ENCODE data around the gene TMC5.

TMC5 gene

DNA sequence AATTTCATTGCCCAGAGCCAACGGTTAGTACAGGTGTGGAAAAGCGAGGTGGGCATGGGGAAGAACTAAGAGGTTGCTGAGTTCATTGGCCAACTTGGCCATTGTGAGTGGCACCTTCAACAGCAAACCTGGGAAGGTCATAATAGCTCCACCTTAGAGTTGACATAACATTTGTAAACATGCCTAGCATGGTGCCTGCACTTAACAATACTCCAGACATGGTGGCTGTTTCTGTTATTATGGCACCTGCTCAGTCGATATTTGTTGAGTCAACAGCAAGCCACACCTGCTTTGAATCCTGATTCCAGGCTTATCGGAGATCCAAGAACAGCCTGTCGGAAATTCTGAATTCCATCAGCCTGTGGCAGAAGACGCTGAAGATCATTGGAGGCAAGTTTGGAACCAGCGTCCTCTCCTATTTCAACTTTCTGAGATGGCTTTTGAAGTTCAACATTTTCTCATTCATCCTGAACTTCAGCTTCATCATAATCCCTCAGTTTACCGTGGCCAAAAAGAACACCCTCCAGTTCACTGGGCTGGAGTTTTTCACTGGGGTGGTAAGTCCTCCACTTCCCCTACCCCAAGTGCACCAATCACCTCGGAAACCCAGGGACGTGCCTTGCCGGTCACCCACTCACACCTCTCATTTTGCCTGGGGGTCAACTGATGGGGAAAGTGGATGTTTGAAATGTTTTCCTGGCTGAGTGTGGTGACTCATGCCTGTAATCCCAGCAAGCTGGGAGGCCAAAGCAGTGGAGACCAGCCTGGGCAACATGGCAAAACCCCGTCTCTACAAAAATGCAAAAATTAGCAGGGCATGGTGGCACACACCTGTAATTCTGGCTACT lies 46.0 kb downstream of the TMC5 start:
- DNase-seq = no peak

DNA sequence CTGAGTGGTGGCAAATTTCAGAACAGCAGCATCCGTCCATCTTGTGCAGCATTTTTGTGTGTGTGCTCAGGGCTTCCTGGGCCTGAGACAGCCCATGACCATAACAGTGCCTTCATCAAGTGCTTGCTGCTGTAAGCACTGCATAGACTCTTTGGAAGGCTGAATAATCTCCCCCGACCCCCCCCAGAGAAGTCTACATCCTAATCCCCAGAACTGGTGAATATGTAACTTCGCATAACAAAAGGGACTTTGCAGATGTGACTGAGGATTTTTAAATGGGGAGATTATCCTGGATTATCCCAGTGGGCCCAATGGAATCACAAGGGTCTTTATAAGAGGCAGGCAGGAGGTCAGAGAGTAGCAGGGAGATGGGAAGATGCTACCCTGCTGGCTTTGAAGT lies 50.6 kb downstream of the TMC5 start:
- no peak for DNase-seq

DNA sequence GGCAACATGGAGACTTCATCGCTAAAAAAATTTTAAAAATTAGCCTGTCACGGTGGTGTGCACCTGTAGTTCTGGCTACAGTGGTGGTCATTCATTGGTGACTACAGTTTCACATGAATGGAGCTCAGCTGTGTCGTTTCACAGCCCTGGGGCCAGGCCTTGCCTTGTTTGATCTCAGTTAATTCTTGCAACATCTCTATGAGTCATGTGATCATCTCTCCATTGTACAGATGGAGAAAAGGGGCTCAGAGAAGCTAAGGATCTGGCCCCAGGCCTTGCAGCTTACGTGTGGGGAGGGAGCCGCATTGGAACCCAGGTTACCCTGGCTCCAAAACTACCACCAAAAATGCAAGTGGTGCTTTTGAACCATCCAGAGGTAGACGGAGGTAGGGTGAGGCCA lies 54.8 kb downstream of the TMC5 start:
- DNase-seq = no peak

DNA sequence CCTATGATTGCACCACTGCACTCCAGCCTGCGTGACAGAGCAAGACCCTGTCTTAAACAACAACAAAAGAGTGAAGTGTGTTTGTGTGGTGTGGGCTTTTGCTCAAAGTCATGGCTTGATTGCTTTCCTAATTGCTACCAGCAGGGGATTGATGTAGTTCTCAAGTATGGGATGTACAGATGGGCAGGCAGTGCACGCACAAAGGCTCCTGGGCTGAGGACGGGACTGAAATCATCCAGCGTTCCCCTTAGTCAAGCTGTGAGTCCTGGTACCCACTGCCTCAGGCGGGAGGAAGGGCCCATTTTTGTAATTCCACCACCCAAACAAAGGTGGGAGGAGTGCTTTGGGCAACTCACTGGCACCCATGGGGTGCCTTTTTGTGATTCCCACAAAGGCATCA lies 56.9 kb downstream of the TMC5 start:
- no peak for DNase-seq

DNA sequence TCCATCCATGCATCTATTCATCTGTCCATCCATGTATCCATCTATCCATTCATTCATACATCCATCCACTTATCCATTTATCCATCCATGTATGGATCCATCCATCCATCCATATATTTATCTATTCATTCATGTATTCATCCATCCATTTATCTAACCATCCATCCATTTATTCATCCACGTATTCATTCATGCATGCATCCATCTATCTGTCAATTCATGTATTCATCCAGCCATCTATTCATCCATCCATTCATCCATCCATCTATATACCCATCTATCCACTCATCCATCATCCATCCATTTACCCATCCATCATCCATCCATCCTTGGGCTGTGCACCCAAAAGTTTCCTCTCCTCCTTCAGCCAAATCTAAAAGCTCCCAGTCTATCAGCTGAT lies 60.8 kb downstream of the TMC5 start:
- no peak for DNase-seq

DNA sequence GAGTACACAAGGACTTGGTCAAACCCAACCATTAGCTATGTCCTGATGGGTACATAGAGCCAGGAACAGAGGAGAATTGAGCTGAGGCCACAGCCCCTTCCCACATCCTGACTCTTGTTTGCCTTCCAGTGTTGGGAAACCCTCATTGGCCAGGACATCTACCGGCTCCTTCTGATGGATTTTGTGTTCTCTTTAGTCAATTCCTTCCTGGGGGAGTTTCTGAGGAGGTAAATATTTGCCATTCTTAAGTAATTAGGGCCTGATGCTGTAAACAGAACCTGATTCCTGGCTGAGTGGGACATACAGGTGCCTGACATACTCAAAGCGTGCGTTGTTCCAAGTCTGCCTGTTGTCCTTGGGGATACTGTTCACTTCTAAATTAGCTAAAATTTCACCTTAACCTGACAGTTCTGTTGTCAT lies 61.6 kb downstream of the TMC5 start:
- no peak for DNase-seq

DNA sequence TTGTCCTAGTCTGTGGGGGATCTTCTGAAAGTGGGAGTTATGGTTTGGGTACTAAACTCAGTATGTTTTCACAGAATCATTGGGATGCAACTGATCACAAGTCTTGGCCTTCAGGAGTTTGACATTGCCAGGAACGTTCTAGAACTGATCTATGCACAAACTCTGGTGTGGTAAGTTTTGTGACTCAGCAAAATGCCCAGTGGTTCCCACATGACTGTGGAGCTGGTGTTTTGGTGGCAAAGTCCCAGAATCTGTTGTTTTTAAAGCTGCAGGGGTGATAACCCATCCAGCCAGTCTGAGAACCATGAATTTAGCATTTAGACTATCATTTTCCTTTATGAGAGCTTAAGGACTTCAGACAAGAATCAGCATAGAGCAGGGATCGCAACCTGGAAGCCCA lies 63.6 kb downstream of the TMC5 start:
- DNase-seq = no peak

DNA sequence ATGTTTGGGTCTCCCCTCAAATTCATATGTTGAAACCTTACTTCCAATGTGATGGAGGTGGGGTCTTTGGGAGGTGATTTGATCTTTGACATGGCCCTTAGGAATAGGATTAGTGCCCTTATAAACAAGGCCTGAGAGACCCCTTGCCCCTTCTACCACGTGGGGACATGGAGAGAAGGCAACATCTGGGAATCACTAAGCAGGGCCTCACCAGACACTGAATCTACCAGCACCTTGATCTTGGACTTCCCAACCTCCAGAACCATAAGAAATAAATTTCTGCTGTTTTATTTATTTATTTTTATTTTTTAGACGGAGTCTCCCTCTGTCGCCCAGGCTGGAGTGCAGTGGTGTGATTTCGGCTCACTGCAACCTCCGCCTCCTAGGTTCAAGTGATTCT lies 64.1 kb downstream of the TMC5 start:
- no peak for DNase-seq

DNA sequence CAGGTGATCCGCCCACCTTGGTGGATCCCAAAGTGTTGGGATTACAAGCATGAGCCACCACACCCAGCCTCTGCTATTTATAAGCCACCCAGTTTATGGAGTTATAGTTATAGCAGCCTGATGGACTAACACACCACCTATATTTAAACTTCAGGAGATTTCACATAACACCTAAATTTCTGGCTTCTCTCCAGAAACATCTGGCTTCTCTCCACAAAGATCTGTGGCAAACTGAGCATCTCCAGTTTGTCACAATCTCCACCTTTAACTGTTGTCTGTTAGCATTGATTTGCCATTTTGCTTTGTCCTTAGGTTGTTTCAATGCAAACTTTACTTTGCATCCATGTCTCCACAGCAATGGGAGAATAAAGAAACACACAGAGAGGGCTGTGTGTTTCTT lies 64.6 kb downstream of the TMC5 start:
- DNase-seq = no peak

DNA sequence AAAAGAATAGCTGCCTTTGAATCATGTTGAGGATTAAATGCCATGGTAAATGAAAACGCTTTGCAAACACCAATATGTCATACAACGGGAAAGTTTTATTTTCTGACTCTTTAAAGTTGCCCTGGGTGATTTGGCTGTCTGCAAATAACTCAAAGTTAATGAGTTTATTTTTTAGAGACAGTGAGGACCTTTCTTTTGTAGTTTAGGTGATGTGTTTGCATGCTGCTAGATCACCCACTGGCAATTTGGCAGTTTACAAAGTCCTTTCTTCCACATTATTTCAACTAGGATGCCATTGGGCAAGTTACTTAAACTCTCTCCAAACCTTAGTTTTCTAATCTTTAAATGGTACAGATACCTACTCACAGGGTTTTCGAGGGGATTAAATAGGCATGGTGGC lies 66.4 kb downstream of the TMC5 start:
- no peak for DNase-seq

DNA sequence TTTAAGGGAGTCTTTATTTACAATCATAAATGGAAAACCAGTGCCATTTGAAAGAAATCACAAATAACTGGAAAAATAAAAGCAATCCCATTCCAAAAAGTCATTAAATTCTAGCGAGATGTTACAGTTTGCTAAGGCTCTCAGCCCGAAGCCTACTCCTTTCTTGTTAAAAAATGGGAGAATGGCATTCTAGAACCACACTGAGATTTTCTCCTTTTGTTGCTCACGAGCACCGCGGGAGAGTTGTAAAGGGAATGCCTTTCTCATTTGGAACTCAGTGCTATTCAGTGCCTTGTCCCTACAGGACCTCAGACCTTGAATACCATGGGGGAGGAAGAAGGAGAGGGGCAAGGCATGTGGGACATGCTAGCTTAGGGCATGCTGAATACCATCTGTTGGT lies 67.9 kb downstream of the TMC5 start:
- DNase-seq = no peak

DNA sequence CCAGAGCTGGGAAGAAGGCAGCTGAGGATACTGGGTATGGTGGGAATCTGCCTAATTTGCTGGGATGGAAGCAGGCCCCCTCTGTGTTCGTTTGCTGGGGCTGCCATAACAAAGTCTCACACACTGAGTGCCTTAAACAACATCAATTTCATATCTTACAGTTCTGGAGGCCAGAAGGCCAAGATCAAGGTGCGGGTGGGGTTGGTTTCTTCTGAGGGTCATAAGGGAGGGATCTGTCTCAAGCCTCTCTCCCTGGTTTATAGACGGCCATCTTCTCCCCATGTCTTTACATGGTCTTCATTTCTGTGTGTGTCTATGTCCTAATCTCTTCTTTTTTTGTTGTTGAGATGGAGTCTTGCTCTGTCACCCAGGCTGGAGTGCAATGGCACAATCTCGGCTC lies 68.4 kb downstream of the TMC5 start:
- no peak for DNase-seq

DNA sequence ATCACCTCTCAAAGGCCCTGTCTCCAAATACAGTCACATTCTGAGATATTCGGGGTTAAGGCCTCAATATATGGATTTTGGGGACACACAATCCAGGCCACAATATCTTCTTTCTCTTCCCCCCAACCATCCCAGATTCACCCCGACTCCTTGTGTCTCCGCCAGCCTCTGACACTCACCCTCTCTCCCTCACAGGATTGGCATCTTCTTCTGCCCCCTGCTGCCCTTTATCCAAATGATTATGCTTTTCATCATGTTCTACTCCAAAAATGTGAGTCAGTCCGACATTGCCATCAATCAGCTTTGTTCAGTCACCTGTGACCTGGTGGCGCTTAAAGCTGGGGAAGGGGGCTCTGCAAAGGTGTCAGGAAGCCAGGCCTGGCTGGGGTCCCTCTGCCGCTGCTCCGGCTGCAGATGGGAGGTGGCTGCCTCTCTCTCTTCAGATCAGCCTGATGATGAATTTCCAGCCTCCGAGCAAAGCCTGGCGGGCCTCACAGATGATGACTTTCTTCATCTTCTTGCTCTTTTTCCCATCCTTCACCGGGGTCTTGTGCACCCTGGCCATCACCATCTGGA lies 69.2 kb downstream of the TMC5 start:
- no peak for DNase-seq

DNA sequence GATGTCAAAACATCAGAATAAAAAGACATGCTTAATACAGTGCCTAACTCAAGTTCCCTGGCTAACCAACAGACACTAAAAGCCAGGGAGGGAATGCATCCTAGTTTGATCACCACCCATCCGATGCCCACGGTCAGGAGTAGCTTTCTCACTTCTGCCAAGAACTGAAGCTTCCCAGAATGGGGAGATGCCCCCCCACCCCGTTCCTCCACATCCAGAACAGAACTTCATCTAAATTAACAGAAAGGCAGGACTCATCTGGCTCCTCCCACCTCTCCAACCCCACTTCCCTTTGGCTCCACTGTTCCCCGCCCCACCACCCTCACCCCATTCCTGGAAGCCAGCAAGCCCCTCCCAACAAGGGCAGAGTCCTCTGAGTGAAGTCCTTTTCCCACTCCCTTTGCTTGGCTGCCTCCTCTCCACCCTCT lies 70.5 kb downstream of the TMC5 start:
- DNase-seq = no peak

DNA sequence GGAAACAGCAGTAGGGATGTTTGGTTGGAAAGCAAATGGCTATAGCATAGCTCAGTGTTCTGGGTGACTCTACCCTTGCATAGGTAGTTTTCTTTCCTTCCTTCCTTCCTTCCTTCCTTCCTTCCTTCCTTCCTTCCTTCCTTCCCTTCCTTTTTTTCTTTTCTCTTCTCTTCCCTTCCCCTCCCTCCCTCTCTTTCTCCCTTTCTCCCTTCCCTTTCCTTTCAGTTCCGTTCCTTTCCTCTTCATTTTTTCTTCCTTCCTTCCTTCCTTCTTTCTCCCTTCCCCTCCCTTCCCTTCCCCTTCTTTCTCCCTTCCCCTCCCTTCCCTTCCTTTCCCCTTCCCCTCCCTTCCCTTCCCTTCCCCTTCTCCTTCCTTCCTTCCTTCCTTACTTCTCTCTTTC lies 72.9 kb downstream of the TMC5 start:
- no peak for DNase-seq

DNA sequence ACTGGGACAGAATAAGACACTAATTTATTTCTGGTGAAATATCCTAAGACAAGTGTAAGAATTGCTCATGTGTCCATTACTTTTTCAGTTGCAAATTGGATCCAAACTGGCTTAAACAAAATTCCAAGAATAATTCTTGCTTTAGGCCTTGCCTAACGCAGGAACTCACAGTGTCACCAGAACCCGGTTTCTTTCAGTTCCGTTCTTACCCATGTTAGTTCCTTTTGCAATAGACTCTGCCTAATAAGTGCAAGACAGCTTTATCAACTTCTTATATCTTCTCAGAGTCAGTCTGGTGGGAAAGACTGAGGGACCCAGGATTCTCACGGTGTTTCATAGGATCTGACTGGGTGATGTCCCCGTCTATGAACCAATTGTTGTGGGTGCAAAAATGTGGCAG lies 79.5 kb downstream of the TMC5 start:
- no peak for DNase-seq

DNA sequence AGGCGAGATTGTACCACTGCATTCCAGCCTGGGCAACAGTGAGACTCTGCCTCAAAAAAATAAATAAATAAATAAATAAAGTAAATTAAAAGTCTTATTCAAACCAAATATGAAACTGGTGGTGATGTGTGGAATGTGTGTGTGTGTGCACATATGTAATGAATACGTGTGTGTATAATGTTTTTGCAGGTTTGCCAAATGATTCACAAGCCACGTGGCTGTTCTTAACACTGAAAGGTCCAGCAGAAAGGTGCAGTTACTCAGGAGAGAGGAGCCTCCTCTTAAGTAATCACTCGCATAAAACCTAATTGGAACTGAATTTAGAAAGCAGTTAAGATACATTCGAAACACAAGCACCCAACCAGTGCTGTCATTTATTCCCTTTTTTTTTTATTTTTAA lies 81.3 kb downstream of the TMC5 start:
- no peak for DNase-seq

DNA sequence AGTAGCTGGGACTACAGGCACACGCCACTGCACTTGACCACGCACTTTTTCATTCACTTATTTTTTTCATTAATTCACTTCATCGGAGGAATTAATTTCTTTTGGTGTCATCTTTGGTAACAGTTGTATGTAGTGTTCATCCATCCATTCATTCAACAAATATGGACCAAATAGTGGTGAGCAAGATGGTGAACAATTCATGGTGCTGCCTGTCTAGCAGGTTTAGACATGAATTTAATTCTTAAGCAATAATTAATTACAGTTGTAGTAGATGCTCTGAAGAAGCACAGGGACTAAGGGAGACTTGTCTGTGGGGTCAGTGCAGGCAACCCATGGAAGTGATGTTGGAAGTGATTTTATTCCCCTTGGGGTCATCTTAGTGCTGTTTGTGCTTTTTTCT lies 81.8 kb downstream of the TMC5 start:
- no peak for DNase-seq

DNA sequence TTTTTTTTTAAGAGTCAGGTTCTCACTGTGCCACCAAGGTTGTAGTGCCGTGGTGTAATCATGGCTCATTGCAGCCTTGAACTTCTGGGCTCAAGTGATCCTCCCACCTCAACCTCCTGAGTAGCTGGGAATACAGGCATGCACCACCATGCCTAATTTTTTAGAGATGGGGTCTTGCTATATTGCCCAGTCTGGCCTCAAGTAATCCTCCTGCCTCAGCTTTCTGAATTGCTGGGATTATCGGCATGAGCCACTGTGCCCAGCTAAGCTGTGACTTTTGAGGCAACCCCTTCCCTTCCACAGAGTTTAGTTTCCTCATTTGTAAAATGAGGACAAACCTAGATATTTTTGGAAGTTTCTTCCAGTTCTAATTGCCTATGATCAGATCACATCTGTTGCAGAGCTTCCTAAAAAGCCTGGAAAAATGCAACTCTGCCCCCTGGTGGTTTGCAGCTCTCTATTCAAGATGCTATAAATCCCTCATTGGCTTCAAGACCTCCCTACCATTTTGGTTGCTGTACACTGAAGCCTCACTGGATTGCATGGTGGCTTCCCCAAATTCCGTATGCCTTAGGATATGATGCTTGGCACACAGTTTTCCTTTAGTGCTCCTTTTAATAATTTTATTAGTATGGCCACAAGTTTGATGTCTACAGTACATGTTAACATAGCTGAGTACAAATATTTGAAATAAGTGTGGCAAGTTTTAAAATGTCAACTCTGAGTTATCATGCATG lies 84.9 kb downstream of the TMC5 start:
- peak; percentile 57 for DNase-seq

DNA sequence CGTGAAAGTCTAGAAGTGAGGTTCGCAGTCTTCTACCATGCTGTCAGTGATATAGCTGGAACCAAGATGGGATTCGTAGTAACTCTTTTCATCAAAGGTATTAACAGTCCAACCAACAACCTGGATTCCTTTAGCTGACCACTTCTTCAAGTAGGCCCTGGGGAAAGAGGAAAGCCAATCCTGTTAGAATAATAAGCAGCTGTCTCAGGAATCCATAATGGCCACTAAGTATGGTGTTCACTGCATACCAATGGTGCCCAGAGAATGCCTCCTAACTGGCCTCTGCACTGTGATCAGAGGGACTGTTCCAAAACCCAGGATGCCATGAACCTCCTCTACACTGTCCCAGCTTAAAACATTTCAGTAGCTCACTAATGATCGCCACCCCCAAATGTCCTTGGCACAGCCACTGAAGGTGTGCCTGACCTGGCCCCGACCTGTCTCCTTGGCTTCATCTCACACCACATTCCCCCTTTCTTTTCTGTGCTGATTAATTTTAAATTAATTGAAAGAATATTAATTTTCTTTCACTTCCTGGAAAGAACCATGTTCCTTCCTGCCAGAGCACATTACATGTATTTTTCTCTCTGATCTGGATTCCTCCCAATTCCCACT lies 85.9 kb downstream of the TMC5 start:
- DNase-seq = no peak

DNA sequence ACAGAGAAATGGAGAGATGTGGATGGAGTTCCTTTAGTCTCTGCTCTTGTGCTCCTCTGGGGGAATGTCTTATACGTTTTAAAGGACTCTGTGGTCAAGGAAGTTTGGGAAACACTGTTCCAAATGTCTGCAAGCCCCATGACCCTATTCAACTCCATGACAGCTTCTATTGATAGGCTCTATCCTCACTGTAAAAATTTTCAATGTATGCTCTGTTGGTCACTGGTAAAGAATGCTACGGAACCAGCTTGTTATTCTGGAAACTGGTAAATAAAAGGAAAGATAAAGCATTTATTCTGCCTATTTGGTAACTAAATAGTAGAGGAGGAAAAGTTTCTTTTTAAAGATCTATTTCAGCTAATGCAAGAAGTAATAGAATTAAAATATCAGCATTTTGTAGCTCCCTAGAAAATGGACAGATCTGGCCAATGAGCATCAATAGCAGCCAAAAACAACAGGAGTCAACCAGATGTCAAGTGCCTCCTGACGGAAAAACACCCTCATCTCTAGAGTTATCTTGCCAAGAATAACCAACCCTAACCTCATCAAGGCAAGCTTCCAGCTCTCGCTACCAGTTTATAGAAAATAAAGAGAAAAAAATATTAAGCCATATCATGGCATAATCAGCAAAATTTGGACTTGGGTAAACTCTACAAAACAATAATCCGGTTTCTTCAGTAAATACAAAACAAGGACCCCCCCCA lies 88.1 kb downstream of the TMC5 start:
- DNase-seq = no peak

DNA sequence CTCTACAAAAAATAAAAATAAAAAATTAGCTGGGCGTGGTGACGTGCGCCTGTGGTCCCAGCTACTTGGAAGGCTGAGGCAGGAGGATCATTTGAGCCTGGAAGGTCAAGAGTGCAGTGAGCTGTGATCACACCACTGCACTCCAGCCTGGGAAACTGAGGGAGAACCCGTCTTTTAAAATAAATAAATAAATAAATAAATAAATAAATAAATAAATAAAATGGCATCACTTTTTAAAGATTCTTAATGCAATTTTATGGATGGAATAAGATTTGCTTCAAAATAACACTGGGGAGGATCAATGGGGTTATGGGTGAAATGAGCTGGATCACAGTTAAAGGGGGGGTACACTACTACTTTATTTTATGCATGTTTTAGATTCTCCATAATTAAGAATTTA lies 89.3 kb downstream of the TMC5 start:
- no peak for DNase-seq

DNA sequence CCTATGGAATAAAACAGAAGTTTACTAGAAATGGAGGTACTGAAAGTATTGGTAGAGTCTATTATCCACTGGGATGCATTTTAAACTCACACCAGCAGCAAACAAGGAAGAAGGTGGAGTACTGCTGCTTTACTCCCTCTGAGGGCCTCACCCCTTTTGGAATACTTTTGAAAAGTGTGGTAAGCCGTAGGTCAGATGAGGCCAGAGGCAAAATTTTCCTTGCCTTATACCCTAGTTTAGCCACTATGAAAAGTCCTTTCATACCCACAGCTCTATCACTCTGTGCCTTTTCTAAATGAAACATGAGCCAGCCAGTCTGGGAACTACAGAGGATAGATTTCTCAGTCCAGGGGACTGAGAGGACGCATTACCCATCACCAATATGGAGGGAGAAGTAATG lies 90.2 kb downstream of the TMC5 start:
- DNase-seq = no peak
